H1 (cell line): Measurements from ENCODE around the gene MMP26. TPM values are rescaled to one million over a fixed set of nuclear protein-coding genes. Genes with fewer than 3 reads are reported as not detected.

Experiments used
- CTCF ChIA-PET: fragments of 300-600 bp; sonication (Branson Sonifier 250); formaldehyde crosslinking; loops from one replicate; lab custom pipeline; 2021; ENCODE audit not compliant: partially characterized antibody; lab: Charles Lee
- POLR2A ChIA-PET: fragments of 300-600 bp; sonication (Branson Sonifier 250); formaldehyde crosslinking; loops from one replicate; lab custom pipeline; 2021; ENCODE audit warnings: inconsistent platforms; ENCODE audit not compliant: partially characterized antibody; lab: Charles Lee
- DNase-seq, 2 experiments: peaks; one replicate each; pipeline versions ENCODE4 v3.0.0 to v3.0.0-alpha.2; 2010 to 2022; ENCODE audit warnings: low spot score in 2 of 2, low read depth in 1 of 2, mixed read lengths in 1 of 2
- FAIRE-seq: peaks from 2 replicates; lab custom pipeline; 2011; peaks lifted over from hg19 to GRCh38; lab: Jason Lieb, UNC
- H2AFZ ChIP-seq: 2 replicates; pipeline ENCODE4 v1.8.1; 2012; ENCODE audit warnings: low read length, inconsistent platforms
- H2AK5ac ChIP-seq: 2 replicates; pipeline ENCODE4 v1.6.1; 2013; ENCODE audit warnings: low read depth, low read length
- H2BK120ac ChIP-seq: replicated peaks from 2 replicates; pipeline ENCODE3; 2013; ENCODE audit warnings: low read depth, low read length, inconsistent platforms
- H2BK12ac ChIP-seq: 2 replicates; pipeline ENCODE4 v1.6.1; 2013; ENCODE audit warnings: low read depth, low read length
- H2BK15ac ChIP-seq: 2 replicates; pipeline ENCODE4 v1.6.1; 2013; ENCODE audit warnings: low read length
- H2BK20ac ChIP-seq: 2 replicates; pipeline ENCODE4 v1.6.1; 2013; ENCODE audit warnings: low read length
- H2BK5ac ChIP-seq: 2 replicates; pipeline ENCODE4 v1.6.1; 2013; ENCODE audit warnings: low read depth, low read length
- H3K14ac ChIP-seq: 2 replicates; pipeline ENCODE4 v1.6.1; 2013; ENCODE audit warnings: inconsistent platforms; ENCODE audit not compliant: insufficient read length
- H3K18ac ChIP-seq: 2 replicates; pipeline ENCODE4 v1.6.1; 2013; ENCODE audit warnings: low read length; ENCODE audit errors: extremely low read depth
- H3K23ac ChIP-seq: 2 replicates; pipeline ENCODE4 v1.6.1; 2013; ENCODE audit warnings: inconsistent platforms; ENCODE audit not compliant: insufficient read length
- H3K23me2 ChIP-seq: 2 replicates; pipeline ENCODE4 v1.6.1; 2013; ENCODE audit warnings: low read depth, low read length
- H3K27ac ChIP-seq: 2 replicates; pipeline ENCODE4 v1.6.1; 2011; ENCODE audit warnings: low read depth, low read length, inconsistent platforms
- H3K27me3 ChIP-seq, 4 experiments: replicated peaks in 1 of 4; 1 replicate in 1 of 4; 2 replicates in 3 of 4; pipeline versions ENCODE4 v1.6.1 to v1.8.1; 2011 to 2013; ENCODE audit warnings: low read length in 3 of 4, mild to moderate bottlenecking in 3 of 4, inconsistent platforms in 2 of 4, mixed read lengths in 2 of 4, moderate library complexity in 1 of 4; ENCODE audit not compliant: control insufficient read depth in 3 of 4, insufficient read depth in 3 of 4; ENCODE audit errors: extremely low read depth in 1 of 4
- H3K36me3 ChIP-seq, 4 experiments: 2 replicates each; pipeline versions ENCODE4 v1.6.1 to v1.8.1; 2011 to 2013; ENCODE audit warnings: mild to moderate bottlenecking in 4 of 4, low read length in 3 of 4, moderate library complexity in 2 of 4, control low read depth in 1 of 4, inconsistent platforms in 1 of 4; ENCODE audit not compliant: insufficient read depth in 4 of 4, control insufficient read depth in 2 of 4
- H3K4ac ChIP-seq: replicated peaks from 2 replicates; pipeline ENCODE3; 2013; ENCODE audit warnings: low read length, low read depth, mixed read lengths, inconsistent platforms; ENCODE audit not compliant: insufficient read length
- H3K4me1 ChIP-seq, 4 experiments: replicated peaks in 1 of 4; 1 replicate in 1 of 4; 2 replicates in 3 of 4; pipeline versions ENCODE4 v1.6.1 to v1.8.1; 2011 to 2013; ENCODE audit warnings: low read length in 3 of 4, inconsistent platforms in 2 of 4, mixed read lengths in 1 of 4; ENCODE audit not compliant: insufficient read depth in 4 of 4, control insufficient read depth in 3 of 4
- H3K4me2 ChIP-seq, 2 experiments: 2 replicates each; pipeline versions ENCODE4 v1.6.1 to v1.8.1; 2011 to 2013; ENCODE audit warnings: low read depth in 2 of 2, low read length in 2 of 2, control low read depth in 1 of 2, inconsistent platforms in 1 of 2, mild to moderate bottlenecking in 1 of 2; ENCODE audit not compliant: insufficient read depth in 1 of 2
- H3K4me3 ChIP-seq, 4 experiments: fragments of 200-600, 300-600 bp in 1 of 4; sonication (generic), shearing (Covaris generic), sonication (Bioruptor Twin) in 1 of 4; 2 replicates each; pipeline versions ENCODE4 v1.5.1 to v1.8.1; 2011 to 2016; ENCODE audit warnings: low read length in 4 of 4, low read depth in 3 of 4, control low read depth in 2 of 4, inconsistent platforms in 2 of 4, mild to moderate bottlenecking in 2 of 4, mixed read lengths in 1 of 4, moderate library complexity in 1 of 4; ENCODE audit not compliant: insufficient read depth in 2 of 4; ENCODE audit errors: extremely low read depth in 1 of 4
- H3K56ac ChIP-seq: replicated peaks from 2 replicates; pipeline ENCODE3; 2013; ENCODE audit warnings: low read depth, mild to moderate bottlenecking, mixed read lengths, low read length, inconsistent platforms; ENCODE audit not compliant: insufficient read length
- H3K79me1 ChIP-seq: 2 replicates; pipeline ENCODE4 v1.6.1; 2013; ENCODE audit warnings: low read depth, low read length, control low read depth
- H3K79me2 ChIP-seq, 2 experiments: 2 replicates each; pipeline versions ENCODE4 v1.6.1 to v1.8.1; 2012 to 2013; ENCODE audit warnings: low read length in 2 of 2, mild to moderate bottlenecking in 2 of 2, inconsistent platforms in 1 of 2; ENCODE audit not compliant: insufficient read depth in 2 of 2, control insufficient read depth in 1 of 2
- H3K9ac ChIP-seq, 4 experiments: replicated peaks in 1 of 4; 1 replicate in 1 of 4; 2 replicates in 3 of 4; pipeline versions ENCODE4 v1.6.1 to v1.8.1; 2011 to 2013; ENCODE audit warnings: low read depth in 3 of 4, low read length in 3 of 4, control low read depth in 2 of 4, mild to moderate bottlenecking in 2 of 4, moderate library complexity in 2 of 4, inconsistent platforms in 1 of 4; ENCODE audit errors: extremely low read depth in 1 of 4
- H3K9me3 ChIP-seq, 2 experiments: 2 replicates each; pipeline versions ENCODE4 v1.6.1 to v1.8.1; 2012 to 2013; ENCODE audit warnings: mild to moderate bottlenecking in 2 of 2, moderate library complexity in 2 of 2, control low read depth in 1 of 2, inconsistent platforms in 1 of 2, low read depth in 1 of 2, low read length in 1 of 2, mixed read lengths in 1 of 2; ENCODE audit not compliant: insufficient read depth in 2 of 2
- H4K20me1 ChIP-seq, 2 experiments: replicated peaks in 1 of 2; 2 replicates each; pipeline versions ENCODE3 to v1.8.1; 2011 to 2013; ENCODE audit warnings: inconsistent platforms in 2 of 2, low read length in 2 of 2, mild to moderate bottlenecking in 1 of 2; ENCODE audit not compliant: insufficient read depth in 2 of 2, control insufficient read depth in 1 of 2
- H4K5ac ChIP-seq: 2 replicates; pipeline ENCODE4 v1.6.1; 2013; ENCODE audit warnings: low read length, low read depth, mixed read lengths, inconsistent platforms; ENCODE audit not compliant: insufficient read length
- H4K8ac ChIP-seq: 2 replicates; pipeline ENCODE4 v1.8.0; 2013; ENCODE audit warnings: mild to moderate bottlenecking, moderate library complexity, low read length, inconsistent platforms; ENCODE audit not compliant: insufficient read depth; ENCODE audit errors: extremely low read depth
- H4K91ac ChIP-seq: replicated peaks from 2 replicates; pipeline ENCODE3; 2013; ENCODE audit warnings: low read length, mixed read lengths, inconsistent platforms; ENCODE audit not compliant: insufficient read length
- FOSL1 ChIP-seq: IDR thresholded peaks from 2 replicates; pipeline ENCODE4 v1.6.1; 2011; ENCODE audit warnings: mild to moderate bottlenecking, low read depth, low read length, moderate library complexity; ENCODE audit not compliant: insufficient read depth
- RFX5 ChIP-seq: IDR thresholded peaks from 2 replicates; pipeline ENCODE4 v1.6.1; 2011; ENCODE audit warnings: low read depth, low read length, improper control_type of control experiment, borderline replicate concordance
- WGBS, 2 experiments: shearing (Covaris generic) in 1 of 2; methylation state at CpG; one replicate each; pipeline versions ENCODE4 v1.1.6 to v1.1.7; 2013 to 2015; ENCODE audit warnings: low lambda C conversion rate in 2 of 2, mixed read lengths in 2 of 2, inconsistent platforms in 1 of 2, low coverage in 1 of 2, missing lambda C conversion rate in 1 of 2; ENCODE audit not compliant: insufficient replicate concordance in 2 of 2, insufficient coverage in 1 of 2, insufficient read length in 1 of 2; ENCODE audit errors: extremely low coverage in 1 of 2, missing lambda C conversion rate in 1 of 2; 5-methylcytosine and 5-hydroxymethylcytosine counted together
- polyA plus RNA-seq, 7 experiments: library from polyadenylated mRNA; depleted of rRNA in 3 of 7; stranded (reverse) in 5 of 7; unstranded in 2 of 7; fragments of >200 nt in 5 of 7; fragments of 200-250 nt in 2 of 7; gene quantifications; 1 replicate in 5 of 7; 2 replicates in 1 of 7; 4 replicates in 1 of 7; pipeline versions ENCODE4 v1.2.1 to v1.2.3, GENCODE V29; 2011 to 2013; ENCODE audit warnings: missing spikeins in 2 of 7, mixed read lengths in 2 of 7
- total RNA-seq: library from RNA; stranded (reverse); fragmentation: NEBNext Ultra II Directional; extraction: Animal tissue kit (Norgen Biotek cat#: 25700); gene quantifications from 2 replicates; pipeline ENCODE4 v1.2.1, GENCODE V29; 2021

The MMP26 gene
- total and polyA plus RNA-seq, 2 of the 8 experiments (the other 6 are each of a cell fraction or from before 2014, with no cell fraction given) = 0.06 TPM; not detected in 1

DNA sequence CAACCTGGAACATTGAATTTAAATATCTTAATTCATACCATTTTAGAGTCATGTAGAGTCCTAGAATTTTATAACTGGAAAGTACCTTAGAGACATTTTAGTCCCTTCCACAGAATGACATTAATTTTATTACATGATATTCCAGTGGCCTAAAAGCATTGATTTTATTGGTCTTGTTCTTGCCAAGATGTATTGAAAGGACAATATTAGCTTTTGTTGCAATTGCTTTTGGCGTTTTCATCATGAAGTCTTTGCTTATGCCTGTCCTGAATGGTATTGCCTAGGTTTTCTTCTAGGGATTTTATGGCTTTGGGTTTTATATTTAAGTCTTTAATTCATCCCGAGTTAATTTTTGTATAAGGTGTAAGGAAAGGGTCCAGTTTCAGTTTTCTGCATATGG is 36.2 kb downstream of the MMP26 start:
- 93% methylated on average over 2 of the region's 2 CpGs; no CpG with 5 or more reads in 1 of the 2 experiments for WGBS, 2 experiments
- Histone ChIP-seq H2BK20ac (no peak overlapping the region), H3K14ac (no peak overlapping the region), H2BK12ac (no peak overlapping the region), H3K36me3 (no peaks in the 10 kb centered on the region), H3K23me2 (no peaks in the 10 kb centered on the region), H3K4me2 (no peak overlapping the region), H3K4me1 (no peaks in the 10 kb centered on the region), H3K18ac (no peak overlapping the region), H4K20me1 (no peaks in the 10 kb centered on the region), H4K5ac (no peak overlapping the region), H4K91ac (no peak overlapping the region), H3K4ac (no peak overlapping the region), H3K79me2 (no peaks in the 10 kb centered on the region), H2AK5ac (no peak overlapping the region), H3K4me3 (no peak overlapping the region), H3K79me1 (no peaks in the 10 kb centered on the region), H3K56ac (no peak overlapping the region), H3K9me3 (no peaks in the 10 kb centered on the region), H2AFZ (no peak overlapping the region), H4K8ac (no peak overlapping the region), H2BK120ac (no peak overlapping the region), H3K9ac (no peak overlapping the region), H2BK5ac (no peak overlapping the region), H3K27ac (no peak overlapping the region), H3K27me3 (no peaks in the 10 kb centered on the region), H2BK15ac (no peak overlapping the region), H3K23ac (no peak overlapping the region)
- CTCF ChIA-PET = no interaction called here
- TF ChIP-seq FOSL1 (no peak), RFX5 (no peak)
- POLR2A ChIA-PET = no interaction called here
- DNase-seq (no peak), FAIRE-seq (no peak)
